HepG2 (cell line): Measurements from ENCODE around the gene NUP58. TPM values are rescaled to one million over a fixed set of nuclear protein-coding genes. Genes with fewer than 3 reads are reported as not detected.

Experiments
- ATAC-seq: fragments of 200-7000 bp; cut with Tn5 transposase; 3 replicates; pipeline ENCODE4 v1.9.1; 2020; ENCODE audit warnings: mild to moderate bottlenecking, moderate library complexity
- BruUV-seq: library from RNA; stranded (reverse); fragments of 400-500 nt; replicated peaks from 2 replicates; lab custom pipeline; 2021; lab: Mats Ljungman, UMichigan
- CTCF ChIA-PET: fragments of 300-600 bp; formaldehyde crosslinking; extraction: SDS; loops from one replicate; lab custom pipeline; 2021; ENCODE audit warnings: low total read pairs, inconsistent platforms, low intra/inter-chr PET ratio; lab: Yijun Ruan, JAX
- POLR2A ChIA-PET: fragments of 350-600 bp; sonication (Branson Sonifier 250); formaldehyde crosslinking; loops from one replicate; lab custom pipeline; 2020; ENCODE audit warnings: antibody characterized with exemption, inconsistent platforms; lab: Yijun Ruan, JAX
- DNase-seq: peaks from one replicate; pipeline ENCODE4 v3.0.0-alpha.2; 2015; ENCODE audit warnings: low spot score
- FAIRE-seq: peaks from 3 replicates; lab custom pipeline; 2011; peaks lifted over from hg19 to GRCh38; lab: Jason Lieb, UNC
- H2AFZ ChIP-seq: one replicate; pipeline ENCODE4 v1.6.1; 2011; ENCODE audit warnings: low read length, inconsistent platforms
- H3K27ac ChIP-seq: fragments of 300-600 bp; 3 replicates; pipeline ENCODE4 v1.8.0; 2011; ENCODE audit warnings: mixed run types, mild to moderate bottlenecking, mixed read lengths, low read length, inconsistent platforms; ENCODE audit not compliant: insufficient read depth; ENCODE audit errors: extremely low read length
- H3K27me3 ChIP-seq, 2 experiments: fragments of 200-600 bp in 1 of 2; 2 replicates in 1 of 2; 3 replicates in 1 of 2; pipeline versions ENCODE4 v1.6.0 to v1.8.0; 2011; ENCODE audit warnings: low read length in 2 of 2, mild to moderate bottlenecking in 2 of 2, moderate library complexity in 2 of 2, inconsistent platforms in 1 of 2; ENCODE audit not compliant: insufficient read depth in 2 of 2, control insufficient read depth in 1 of 2
- H3K36me3 ChIP-seq, 2 experiments: fragments of 200-600 bp in 1 of 2; replicated peaks in 1 of 2; 2 replicates in 1 of 2; 3 replicates in 1 of 2; pipeline versions ENCODE4 v1.5.1 to v1.8.0; 2011; ENCODE audit warnings: low read length in 2 of 2, inconsistent platforms in 1 of 2; ENCODE audit not compliant: insufficient read depth in 2 of 2, control insufficient read depth in 1 of 2
- H3K4me1 ChIP-seq: 2 replicates; pipeline ENCODE4 v1.5.1; 2012; ENCODE audit warnings: low read length, inconsistent platforms; ENCODE audit not compliant: insufficient read depth
- H3K4me2 ChIP-seq: 2 replicates; pipeline ENCODE4 v1.6.0; 2011; ENCODE audit warnings: low read depth, low read length, inconsistent platforms
- H3K4me3 ChIP-seq, 3 experiments: fragments of 200-600 bp in 1 of 3; sonication (generic), shearing (Covaris generic) in 1 of 3; replicated peaks in 1 of 3; 2 replicates each; pipeline ENCODE4 v1.5.1; 2011 to 2016; ENCODE audit warnings: low read length in 3 of 3, inconsistent platforms in 2 of 3, low read depth in 2 of 3, mild to moderate bottlenecking in 2 of 3, control low read depth in 1 of 3, mixed read lengths in 1 of 3; ENCODE audit not compliant: insufficient read depth in 1 of 3
- H3K79me2 ChIP-seq: one replicate; pipeline ENCODE4 v1.6.1; 2011; ENCODE audit warnings: low read length, inconsistent platforms; ENCODE audit not compliant: insufficient read depth
- H3K9ac ChIP-seq: 2 replicates; pipeline ENCODE4 v1.6.0; 2011; ENCODE audit warnings: mild to moderate bottlenecking, low read depth, low read length, inconsistent platforms; ENCODE audit not compliant: insufficient read depth
- H3K9me3 ChIP-seq: 2 replicates; pipeline ENCODE4 v1.5.1; 2012; ENCODE audit warnings: mild to moderate bottlenecking, low read length
- H4K20me1 ChIP-seq: 2 replicates; pipeline ENCODE4 v1.6.0; 2011; ENCODE audit warnings: inconsistent platforms, mild to moderate bottlenecking, low read length, moderate library complexity; ENCODE audit not compliant: insufficient read depth
- ARNT2 ChIP-seq: sonication (generic); formaldehyde crosslinking; IDR thresholded peaks from 2 replicates; pipeline ENCODE4 v1.8.0; 2022; ENCODE audit warnings: mild to moderate bottlenecking, low read depth, missing genetic modification reagents, moderate library complexity
- HNRNPH1 ChIP-seq: fragments of 200-400 bp; formaldehyde crosslinking; optimal IDR thresholded peaks from 2 replicates; pipeline ENCODE3; 2017; ENCODE audit warnings: mild to moderate bottlenecking, low read depth, low read length
- MIER3 ChIP-seq: IDR thresholded peaks from 2 replicates; pipeline ENCODE4 v1.6.1; 2016; ENCODE audit warnings: missing compliant biosample characterization, borderline replicate concordance
- MYNN ChIP-seq: sonication (generic); formaldehyde crosslinking; IDR thresholded peaks from 2 replicates; pipeline ENCODE4 v1.4.0; 2020; ENCODE audit warnings: mild to moderate bottlenecking, low read depth, missing genetic modification reagents
- TAF15 ChIP-seq: fragments of 200-400 bp; formaldehyde crosslinking; IDR thresholded peaks from one replicate; pipeline ENCODE4 v1.6.1; 2018; ENCODE audit warnings: mild to moderate bottlenecking, low read depth, low read length; ENCODE audit not compliant: poor library complexity, severe bottlenecking
- ZC3H13 ChIP-seq: sonication (generic); formaldehyde crosslinking; IDR thresholded peaks from 2 replicates; pipeline ENCODE4 v1.8.1; 2023; ENCODE audit warnings: mild to moderate bottlenecking, missing genetic modification reagents, moderate library complexity
- ZFP36L2 ChIP-seq: sonication (generic); formaldehyde crosslinking; IDR thresholded peaks from 2 replicates; pipeline ENCODE4 v1.4.0; 2020; ENCODE audit warnings: missing genetic modification reagents
- ZIK1 ChIP-seq: sonication (generic); formaldehyde crosslinking; IDR thresholded peaks from 2 replicates; pipeline ENCODE4 v1.5.0; 2020; ENCODE audit warnings: mild to moderate bottlenecking, low read depth, missing genetic modification reagents, borderline replicate concordance
- WGBS: methylation state at CpG from one replicate; pipeline ENCODE4 v1.1.6; 2017; ENCODE audit warnings: low lambda C conversion rate; 5-methylcytosine and 5-hydroxymethylcytosine counted together
- in situ Hi-C: cut with HindIII; loops from 2 replicates; pipeline ENCODE4 v1.10.0; 2017; ENCODE audit warnings: low pct_unique_long_range_greater_than_20kb; ENCODE audit not compliant: extremely low pct_ligation_motif_present
- intact Hi-C: fragments of 100-400 bp; cut with micrococcal nuclease; formaldehyde crosslinking; loops from one replicate; pipeline ENCODE4 v1.10.0; 2022; ENCODE audit not compliant: unreplicated experiment
- polyA plus RNA-seq, 8 experiments: library from polyadenylated mRNA; depleted of rRNA in 3 of 8; stranded (reverse) in 7 of 8; unstranded in 1 of 8; fragments of >200 nt; fragmentation: Illumina TruSeq in 4 of 8; extraction: Trizol in 4 of 8; gene quantifications; 2 replicates each; pipeline versions ENCODE4 v1.2.1 to v1.2.3, GENCODE V29; 2011 to 2016; ENCODE audit warnings: low read depth in 4 of 8, missing spikeins in 1 of 8, mixed read lengths in 1 of 8; ENCODE audit not compliant: insufficient read depth in 1 of 8
- total RNA-seq, 5 experiments: library from RNA; depleted of rRNA; stranded (reverse); fragments of >200 nt; fragmentation: Illumina TruSeq; extraction: Trizol; gene quantifications; 2 replicates each; pipeline ENCODE4 v1.2.3, GENCODE V29; 2016; ENCODE audit warnings: low read depth in 1 of 5
- TF ChIP-seq, protein P1 (sequence below): sonication (generic); formaldehyde crosslinking; IDR thresholded peaks from 2 replicates; pipeline ENCODE4 v1.4.0; 2020; ENCODE audit warnings: low read depth, mild to moderate bottlenecking, missing genetic modification reagents
- TF ChIP-seq, protein P2 (sequence below): sonication (generic); formaldehyde crosslinking; IDR thresholded peaks from 2 replicates; pipeline ENCODE4 v1.4.0; 2020; ENCODE audit warnings: missing genetic modification reagents, borderline replicate concordance
- TF ChIP-seq, protein P3 (sequence below): sonication (generic); formaldehyde crosslinking; IDR thresholded peaks from 2 replicates; pipeline ENCODE4 v1.5.0; 2020; ENCODE audit warnings: mild to moderate bottlenecking, missing genetic modification reagents, borderline replicate concordance

NUP58 gene
- total and polyA plus RNA-seq, 2 of the 13 experiments (the other 11 are each of a cell fraction or from before 2014, with no cell fraction given), result 45.4 to 46.5 TPM

DNA sequence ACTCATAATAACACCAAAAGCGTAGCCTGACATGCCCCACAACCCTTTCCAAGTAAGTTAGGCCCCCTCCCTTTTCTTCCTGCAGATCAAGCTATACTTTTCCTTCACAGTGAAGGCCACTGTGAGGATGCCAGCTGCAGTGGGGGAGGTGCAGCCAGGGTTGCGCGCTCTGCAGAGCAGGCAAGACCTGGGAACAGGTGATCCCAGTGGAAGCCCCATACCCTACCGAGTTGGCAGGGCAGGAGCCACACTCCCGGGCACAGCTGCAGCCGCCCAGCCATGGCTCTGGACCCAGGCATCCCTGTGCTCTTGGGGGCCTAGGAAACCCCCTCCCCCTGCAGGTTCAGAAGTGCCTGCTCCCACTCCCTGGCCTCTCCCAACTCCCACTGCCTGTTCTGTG lies 32.9 kb upstream of the NUP58 start:
- Histone ChIP-seq H3K4me2 (no peak overlapping the region), H2AFZ (no peak overlapping the region), H3K27ac (no peak overlapping the region), H3K9ac (no peak overlapping the region), H3K79me2 (no peaks in the 10 kb centered on the region), H4K20me1 (no peaks in the 10 kb centered on the region), H3K36me3 (peaks cover 4 to 10% of the 10 kb centered on the region in 2 experiments; a peak in 3 of 5 replicates), H3K27me3 (no peaks in the 10 kb centered on the region), H3K4me3 (no peak overlapping the region), H3K9me3 (no peaks in the 10 kb centered on the region), H3K4me1 (no peaks in the 10 kb centered on the region)
- DNase-seq (no peak), FAIRE-seq (no peak), ATAC-seq (no peak)
- no TSS peak for BruUV-seq
- ChIA-PET POLR2A (no interaction called here), CTCF (no interaction called here)
- in situ Hi-C loops (no loop called here), intact Hi-C loops (no loop called here)
- TF ChIP-seq HNRNPH1, result no peak
- TF ChIP-seq, protein P1, sequence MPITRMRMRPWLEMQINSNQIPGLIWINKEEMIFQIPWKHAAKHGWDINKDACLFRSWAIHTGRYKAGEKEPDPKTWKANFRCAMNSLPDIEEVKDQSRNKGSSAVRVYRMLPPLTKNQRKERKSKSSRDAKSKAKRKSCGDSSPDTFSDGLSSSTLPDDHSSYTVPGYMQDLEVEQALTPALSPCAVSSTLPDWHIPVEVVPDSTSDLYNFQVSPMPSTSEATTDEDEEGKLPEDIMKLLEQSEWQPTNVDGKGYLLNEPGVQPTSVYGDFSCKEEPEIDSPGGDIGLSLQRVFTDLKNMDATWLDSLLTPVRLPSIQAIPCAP (CRISPR knock-in tag), result no peak
- TF ChIP-seq, protein P2, sequence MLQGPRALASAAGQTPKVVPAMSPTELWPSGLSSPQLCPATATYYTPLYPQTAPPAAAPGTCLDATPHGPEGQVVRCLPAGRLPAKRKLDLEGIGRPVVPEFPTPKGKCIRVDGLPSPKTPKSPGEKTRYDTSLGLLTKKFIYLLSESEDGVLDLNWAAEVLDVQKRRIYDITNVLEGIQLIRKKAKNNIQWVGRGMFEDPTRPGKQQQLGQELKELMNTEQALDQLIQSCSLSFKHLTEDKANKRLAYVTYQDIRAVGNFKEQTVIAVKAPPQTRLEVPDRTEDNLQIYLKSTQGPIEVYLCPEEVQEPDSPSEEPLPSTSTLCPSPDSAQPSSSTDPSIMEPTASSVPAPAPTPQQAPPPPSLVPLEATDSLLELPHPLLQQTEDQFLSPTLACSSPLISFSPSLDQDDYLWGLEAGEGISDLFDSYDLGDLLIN (CRISPR knock-in tag), result no peak
- TF ChIP-seq TAF15, result no peak
- WGBS, result 90% methylated on average over 1 of the region's 6 CpGs

DNA sequence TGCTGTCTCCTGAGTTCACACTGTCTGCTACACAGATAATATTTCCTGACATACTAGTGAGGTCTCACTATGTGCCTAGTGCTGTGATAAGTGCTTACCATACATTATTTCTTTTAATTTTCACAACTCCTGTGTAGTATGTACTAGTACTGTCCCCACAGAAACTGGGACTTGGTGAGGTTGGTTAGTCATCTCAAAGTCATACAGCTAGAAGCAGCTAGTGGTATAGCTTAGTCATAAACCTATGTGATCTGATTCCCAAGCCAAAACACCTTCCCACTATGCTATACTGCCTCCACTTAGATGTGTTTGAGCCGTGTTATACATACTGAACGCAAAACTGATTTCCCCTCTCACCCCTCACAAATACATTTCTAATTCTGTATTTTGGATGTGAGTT lies 24.7 kb upstream of the NUP58 start:
- Histone ChIP-seq H4K20me1 (no peaks in the 10 kb centered on the region), H3K4me3 (no peak overlapping the region), H2AFZ (no peak overlapping the region), H3K27ac (no peak overlapping the region), H3K4me2 (no peak overlapping the region), H3K79me2 (no peaks in the 10 kb centered on the region), H3K9me3 (no peaks in the 10 kb centered on the region), H3K9ac (no peak overlapping the region), H3K36me3 (no peaks in the 10 kb centered on the region), H3K4me1 (no peaks in the 10 kb centered on the region), H3K27me3 (no peaks in the 10 kb centered on the region)
- ChIA-PET POLR2A (no interaction called here), CTCF (no interaction called here)
- no peak for DNase-seq
- in situ Hi-C loops (no loop called here), intact Hi-C loops (no loop called here)
- WGBS, result 91% methylated on average over 2 of the region's 2 CpGs
- TF ChIP-seq ARNT2 (no peak), ZIK1 (CRISPR knock-in tag) (no peak), ZC3H13 (CRISPR knock-in tag) (no peak), MYNN (CRISPR knock-in tag) (no peak), MIER3 (no peak), ZFP36L2 (CRISPR knock-in tag) (no peak)
- TF ChIP-seq, protein P3, sequence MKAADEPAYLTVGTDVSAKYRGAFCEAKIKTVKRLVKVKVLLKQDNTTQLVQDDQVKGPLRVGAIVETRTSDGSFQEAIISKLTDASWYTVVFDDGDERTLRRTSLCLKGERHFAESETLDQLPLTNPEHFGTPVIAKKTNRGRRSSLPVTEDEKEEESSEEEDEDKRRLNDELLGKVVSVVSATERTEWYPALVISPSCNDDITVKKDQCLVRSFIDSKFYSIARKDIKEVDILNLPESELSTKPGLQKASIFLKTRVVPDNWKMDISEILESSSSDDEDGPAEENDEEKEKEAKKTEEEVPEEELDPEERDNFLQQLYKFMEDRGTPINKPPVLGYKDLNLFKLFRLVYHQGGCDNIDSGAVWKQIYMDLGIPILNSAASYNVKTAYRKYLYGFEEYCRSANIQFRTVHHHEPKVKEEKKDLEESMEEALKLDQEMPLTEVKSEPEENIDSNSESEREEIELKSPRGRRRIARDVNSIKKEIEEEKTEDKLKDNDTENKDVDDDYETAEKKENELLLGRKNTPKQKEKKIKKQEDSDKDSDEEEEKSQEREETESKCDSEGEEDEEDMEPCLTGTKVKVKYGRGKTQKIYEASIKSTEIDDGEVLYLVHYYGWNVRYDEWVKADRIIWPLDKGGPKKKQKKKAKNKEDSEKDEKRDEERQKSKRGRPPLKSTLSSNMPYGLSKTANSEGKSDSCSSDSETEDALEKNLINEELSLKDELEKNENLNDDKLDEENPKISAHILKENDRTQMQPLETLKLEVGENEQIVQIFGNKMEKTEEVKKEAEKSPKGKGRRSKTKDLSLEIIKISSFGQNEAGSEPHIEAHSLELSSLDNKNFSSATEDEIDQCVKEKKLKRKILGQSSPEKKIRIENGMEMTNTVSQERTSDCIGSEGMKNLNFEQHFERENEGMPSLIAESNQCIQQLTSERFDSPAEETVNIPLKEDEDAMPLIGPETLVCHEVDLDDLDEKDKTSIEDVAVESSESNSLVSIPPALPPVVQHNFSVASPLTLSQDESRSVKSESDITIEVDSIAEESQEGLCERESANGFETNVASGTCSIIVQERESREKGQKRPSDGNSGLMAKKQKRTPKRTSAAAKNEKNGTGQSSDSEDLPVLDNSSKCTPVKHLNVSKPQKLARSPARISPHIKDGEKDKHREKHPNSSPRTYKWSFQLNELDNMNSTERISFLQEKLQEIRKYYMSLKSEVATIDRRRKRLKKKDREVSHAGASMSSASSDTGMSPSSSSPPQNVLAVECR, result no peak
- ATAC-seq, result no peak
- no TSS peak for BruUV-seq
- no peak for FAIRE-seq
